PC-9 (cell line): ENCODE results near the gene CNTN6. TPM values are rescaled to one million over a fixed set of nuclear protein-coding genes. Genes with fewer than 3 reads are reported as not detected.

Experiments used
- BruUV-seq: library from RNA; stranded (reverse); fragments of 400-500 nt; replicated peaks from 2 replicates; lab custom pipeline; 2021; lab: Mats Ljungman, UMichigan
- CTCF ChIA-PET: fragments of 300-600 bp; sonication (Branson Sonifier 250); formaldehyde crosslinking; loops from one replicate; lab custom pipeline; 2022; ENCODE audit warnings: antibody characterized with exemption; lab: Charles Lee
- POLR2A ChIA-PET: fragments of 300-600 bp; sonication (Branson Sonifier 250); formaldehyde crosslinking; loops from one replicate; lab custom pipeline; 2022; ENCODE audit warnings: antibody characterized with exemption; ENCODE audit not compliant: unreplicated experiment; lab: Charles Lee
- DNase-seq, 2 experiments: peaks; one replicate each; pipeline versions ENCODE4 v3.0.0 to v3.0.0-alpha.2; 2015 to 2022; ENCODE audit warnings: mixed read lengths in 1 of 2
- H2AFZ ChIP-seq: fragments of 200-600 bp; sonication (generic); 2 replicates; pipeline ENCODE4 v1.8.1; 2017; ENCODE audit warnings: antibody characterized with exemption
- H3F3A ChIP-seq: fragments of 200-600 bp; sonication (generic); 2 replicates; pipeline ENCODE4 v1.8.1; 2017; ENCODE audit warnings: antibody characterized with exemption, mild to moderate bottlenecking, low read depth; ENCODE audit not compliant: insufficient read depth
- H3K27ac ChIP-seq: fragments of 200-600 bp; sonication (generic); 2 replicates; pipeline ENCODE4 v1.6.1; 2016; ENCODE audit warnings: mixed run types
- H3K27me3 ChIP-seq: fragments of 200-600 bp; sonication (generic); 2 replicates; pipeline ENCODE4 v1.6.1; 2016; ENCODE audit warnings: low read depth, mixed run types; ENCODE audit not compliant: insufficient read depth
- H3K36me3 ChIP-seq: fragments of 200-600 bp; sonication (generic); 2 replicates; pipeline ENCODE4 v1.6.1; 2016; ENCODE audit warnings: low read depth, mixed run types
- H3K4me1 ChIP-seq: fragments of 200-600 bp; sonication (generic); replicated peaks from 2 replicates; pipeline ENCODE4 v1.6.1; 2016; ENCODE audit warnings: mixed run types; ENCODE audit not compliant: insufficient read depth
- H3K4me2 ChIP-seq: fragments of 200-600 bp; sonication (generic); 2 replicates; pipeline ENCODE4 v1.6.1; 2017; ENCODE audit warnings: mixed run types
- H3K4me3 ChIP-seq: fragments of 200-600 bp; sonication (generic); 2 replicates; pipeline ENCODE4 v1.6.1; 2016; ENCODE audit warnings: mixed run types
- H3K79me2 ChIP-seq: fragments of 200-600 bp; sonication (generic); 2 replicates; pipeline ENCODE4 v1.6.1; 2017; ENCODE audit warnings: low read depth, mixed run types
- H3K9me2 ChIP-seq: fragments of 200-600 bp; sonication (generic); 2 replicates; pipeline ENCODE4 v1.8.1; 2017; ENCODE audit warnings: mild to moderate bottlenecking; ENCODE audit not compliant: insufficient read depth
- H3K9me3 ChIP-seq: fragments of 200-600 bp; sonication (generic); 2 replicates; pipeline ENCODE4 v1.8.1; 2016; ENCODE audit warnings: low read depth; ENCODE audit not compliant: insufficient read depth
- H4K20me1 ChIP-seq: fragments of 200-600 bp; sonication (generic); 2 replicates; pipeline ENCODE4 v1.8.1; 2017; ENCODE audit not compliant: insufficient read depth
- EZH2 ChIP-seq: fragments of 200-600 bp; sonication (generic); IDR thresholded peaks from 2 replicates; pipeline ENCODE4 v1.8.0; 2017; ENCODE audit warnings: antibody characterized with exemption, low read depth
- intact Hi-C: fragments of 100-400 bp; cut with micrococcal nuclease; formaldehyde crosslinking; loops from one replicate; pipeline ENCODE4 v1.10.0; 2022; ENCODE audit not compliant: unreplicated experiment
- total RNA-seq: library from RNA; stranded (reverse); gene quantifications from 2 replicates; pipeline ENCODE4 v1.2.3, GENCODE V29; 2021
- TF ChIP-seq, protein P1 (sequence below): fragments of 200-600 bp; sonication (generic); conservative IDR thresholded peaks from 2 replicates; pipeline ENCODE4 v1.6.1; 2017; ENCODE audit warnings: mixed run types, antibody characterized with exemption, mild to moderate bottlenecking, moderate library complexity

Gene CNTN6
- total RNA-seq, 1 experiment from 2014 or later = not detected

DNA sequence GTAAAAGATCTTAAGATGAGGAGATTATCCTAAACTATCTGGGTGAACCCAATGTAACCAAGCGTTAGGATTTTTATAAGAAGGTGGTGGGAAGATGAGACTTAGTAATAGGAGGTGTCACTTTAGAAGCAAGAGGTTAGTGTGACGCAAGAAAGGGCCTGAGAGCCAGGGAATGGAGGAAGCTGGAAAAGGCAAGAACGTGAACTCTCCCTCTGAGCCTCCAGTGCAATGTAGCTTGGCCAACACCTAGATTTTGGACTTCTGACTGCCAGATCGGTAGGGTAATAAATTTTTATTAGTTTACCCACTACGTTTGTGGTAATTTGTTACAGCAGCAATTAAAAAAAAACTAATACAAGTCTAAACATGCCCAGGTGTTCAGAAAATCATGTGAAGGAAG lies 20.8 kb upstream of the CNTN6 start:
- H3K27me3 ChIP-seq = no peaks in the 10 kb centered on the region
- no peak overlapping the region for H3K27ac ChIP-seq
- no peak overlapping the region for H3K4me2 ChIP-seq
- no TSS peak for BruUV-seq
- no peaks in the 10 kb centered on the region for H4K20me1 ChIP-seq
- no peaks in the 10 kb centered on the region for H3K9me3 ChIP-seq
- H3F3A ChIP-seq = no peaks in the 10 kb centered on the region
- no peak overlapping the region for H3K4me3 ChIP-seq
- no peaks in the 10 kb centered on the region for H3K79me2 ChIP-seq
- TF ChIP-seq, protein P1, sequence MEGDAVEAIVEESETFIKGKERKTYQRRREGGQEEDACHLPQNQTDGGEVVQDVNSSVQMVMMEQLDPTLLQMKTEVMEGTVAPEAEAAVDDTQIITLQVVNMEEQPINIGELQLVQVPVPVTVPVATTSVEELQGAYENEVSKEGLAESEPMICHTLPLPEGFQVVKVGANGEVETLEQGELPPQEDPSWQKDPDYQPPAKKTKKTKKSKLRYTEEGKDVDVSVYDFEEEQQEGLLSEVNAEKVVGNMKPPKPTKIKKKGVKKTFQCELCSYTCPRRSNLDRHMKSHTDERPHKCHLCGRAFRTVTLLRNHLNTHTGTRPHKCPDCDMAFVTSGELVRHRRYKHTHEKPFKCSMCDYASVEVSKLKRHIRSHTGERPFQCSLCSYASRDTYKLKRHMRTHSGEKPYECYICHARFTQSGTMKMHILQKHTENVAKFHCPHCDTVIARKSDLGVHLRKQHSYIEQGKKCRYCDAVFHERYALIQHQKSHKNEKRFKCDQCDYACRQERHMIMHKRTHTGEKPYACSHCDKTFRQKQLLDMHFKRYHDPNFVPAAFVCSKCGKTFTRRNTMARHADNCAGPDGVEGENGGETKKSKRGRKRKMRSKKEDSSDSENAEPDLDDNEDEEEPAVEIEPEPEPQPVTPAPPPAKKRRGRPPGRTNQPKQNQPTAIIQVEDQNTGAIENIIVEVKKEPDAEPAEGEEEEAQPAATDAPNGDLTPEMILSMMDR = no peak
- POLR2A ChIA-PET = no interaction called here
- CTCF ChIA-PET = no interaction called here
- no peaks in the 10 kb centered on the region for H3K9me2 ChIP-seq
- H3K4me1 ChIP-seq = no peaks in the 10 kb centered on the region
- no peaks in the 10 kb centered on the region for H3K36me3 ChIP-seq
- DNase-seq = no peak
- H2AFZ ChIP-seq = no peak overlapping the region
- intact Hi-C loops = no loop called here

GRCh38 chr3:1079662-1080061 lies 13.2 kb upstream of the CNTN6 start:
- no peaks in the 10 kb centered on the region for H3K9me3 ChIP-seq
- no peaks in the 10 kb centered on the region for H3K36me3 ChIP-seq
- no peaks in the 10 kb centered on the region for H3K27me3 ChIP-seq
- no peaks in the 10 kb centered on the region for H3K79me2 ChIP-seq
- H3K4me3 ChIP-seq = no peak overlapping the region
- BruUV-seq = no TSS peak
- ChIA-PET CTCF (no interaction called here), POLR2A (no interaction called here)
- H3K27ac ChIP-seq = no peak overlapping the region
- TF ChIP-seq, protein P1 = no peak
- no peak for TF ChIP-seq EZH2
- no peaks in the 10 kb centered on the region for H3K9me2 ChIP-seq
- no peaks in the 10 kb centered on the region for H4K20me1 ChIP-seq
- H3K4me2 ChIP-seq = no peak overlapping the region
- no peaks in the 10 kb centered on the region for H3F3A ChIP-seq
- intact Hi-C loops = no loop called here
- H2AFZ ChIP-seq = no peak overlapping the region
- H3K4me1 ChIP-seq = no peaks in the 10 kb centered on the region
- DNase-seq = no peak

DNA sequence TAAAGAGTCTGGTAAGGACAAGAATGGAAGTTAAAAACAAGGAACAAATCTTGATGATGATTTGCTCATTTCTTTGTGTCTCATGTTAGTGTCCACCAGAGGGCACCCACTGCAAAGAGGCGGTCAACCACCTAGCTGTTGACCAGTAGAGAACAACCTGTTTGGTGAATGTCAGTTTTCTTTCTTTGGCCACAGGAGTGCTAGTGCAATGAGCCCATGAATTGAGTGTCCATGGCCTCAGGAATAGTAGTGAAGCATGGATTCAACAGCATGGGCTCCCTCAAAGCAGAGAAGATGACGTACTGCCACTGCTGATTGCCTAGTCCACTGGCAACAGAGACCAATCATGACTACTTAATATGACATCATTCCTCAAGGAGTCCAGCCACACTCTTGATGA lies 10.7 kb upstream of the CNTN6 start:
- DNase-seq = peak in 1 of 2 experiments; percentile 3
- Histone ChIP-seq H3K4me2 (no peak overlapping the region), H3K9me3 (no peaks in the 10 kb centered on the region), H2AFZ (no peak overlapping the region), H3K36me3 (no peaks in the 10 kb centered on the region), H3K4me3 (no peak overlapping the region), H3K4me1 (no peaks in the 10 kb centered on the region), H4K20me1 (no peaks in the 10 kb centered on the region), H3K27ac (no peak overlapping the region), H3F3A (no peaks in the 10 kb centered on the region), H3K27me3 (no peaks in the 10 kb centered on the region), H3K79me2 (no peaks in the 10 kb centered on the region), H3K9me2 (no peaks in the 10 kb centered on the region)
- POLR2A ChIA-PET = no interaction called here
- TF ChIP-seq EZH2 = no peak
- TF ChIP-seq, protein P1 = peak; percentile 49; the same call in 1 of the 2 replicates
- CTCF ChIA-PET = no interaction called here
- intact Hi-C loops = no loop called here
- BruUV-seq = no TSS peak
